Measurements from ENCODE around the gene GTF2IRD1. TPM values are rescaled to one million over a fixed set of nuclear protein-coding genes. Genes with fewer than 3 reads are reported as not detected.

The GTF2IRD1 gene
- total and polyA plus RNA-seq, 2 donors (not counting 1 experiment from before 2014, with no cell fraction given) = 7.8 to 14.7 TPM

DNA sequence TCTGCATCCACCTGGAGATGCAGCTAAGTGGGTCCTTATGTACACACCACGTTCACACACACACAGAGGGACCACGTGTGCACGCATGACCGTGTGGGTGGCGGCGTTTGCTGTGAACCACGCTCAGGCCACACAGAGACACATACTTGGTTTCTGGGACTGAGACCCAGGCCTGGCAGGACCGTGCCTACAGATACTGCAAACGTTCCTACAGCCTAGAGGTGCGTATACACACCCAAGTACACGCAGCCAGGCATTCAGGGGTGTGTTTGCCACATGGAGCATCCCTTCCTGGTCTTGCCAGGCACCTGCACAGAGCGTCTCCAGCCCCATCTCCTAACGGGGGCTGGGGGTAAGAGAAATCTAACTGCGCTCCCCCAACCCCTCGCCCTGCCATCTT is 49.0 kb upstream of the GTF2IRD1 start:
- no peak for DNase-seq (ENCODE audit: low read depth in 2 of 2)
- Histone ChIP-seq H3K27ac (ENCODE audit: insufficient read depth, low read length) (no peak overlapping the region), H4K20me1 (ENCODE audit: control insufficient read depth, extremely low read depth, insufficient read depth, low read length) (no peaks in the 10 kb centered on the region), H3K9me3 (ENCODE audit: control insufficient read depth, insufficient read depth, low read depth, low read length) (no peaks in the 10 kb centered on the region), H3K9ac (ENCODE audit: insufficient read depth, low read length) (no peak overlapping the region), H3K4me1 (ENCODE audit: control insufficient read depth, extremely low read depth, insufficient read depth, low read length) (no peaks in the 10 kb centered on the region), H3K36me3 (ENCODE audit: control insufficient read depth, insufficient read depth, low read length) (peaks cover 15% of the 10 kb centered on the region), H3K4me2 (ENCODE audit: extremely low read depth, insufficient read depth, low read length) (no peak overlapping the region), H3K79me2 (ENCODE audit: control insufficient read depth, insufficient read depth, low read length) (no peaks in the 10 kb centered on the region), H2AFZ (ENCODE audit: low read length) (no peak overlapping the region), H3K4me3 (replicated peaks in 1 of 4; ENCODE audit: control extremely low read depth in 1 of 4, insufficient read depth in 1 of 4, low read depth in 3 of 4, low read length in 4 of 4) (no peak overlapping the region), H3K27me3 (ENCODE audit: control insufficient read depth, insufficient read depth, low read length) (no peaks in the 10 kb centered on the region)
- no peak for TF ChIP-seq CTCF (conservative IDR thresholded peaks at IDR 0.05 in 1 of 2, IDR thresholded peaks at IDR 0.05 in 1 of 2; ENCODE audit: low read depth in 1 of 2, low read length in 2 of 2)
- TF ChIP-seq EZH2 (IDR thresholded peaks at IDR 0.05; ENCODE audit: low read length, missing control alignments) = no peak

DNA sequence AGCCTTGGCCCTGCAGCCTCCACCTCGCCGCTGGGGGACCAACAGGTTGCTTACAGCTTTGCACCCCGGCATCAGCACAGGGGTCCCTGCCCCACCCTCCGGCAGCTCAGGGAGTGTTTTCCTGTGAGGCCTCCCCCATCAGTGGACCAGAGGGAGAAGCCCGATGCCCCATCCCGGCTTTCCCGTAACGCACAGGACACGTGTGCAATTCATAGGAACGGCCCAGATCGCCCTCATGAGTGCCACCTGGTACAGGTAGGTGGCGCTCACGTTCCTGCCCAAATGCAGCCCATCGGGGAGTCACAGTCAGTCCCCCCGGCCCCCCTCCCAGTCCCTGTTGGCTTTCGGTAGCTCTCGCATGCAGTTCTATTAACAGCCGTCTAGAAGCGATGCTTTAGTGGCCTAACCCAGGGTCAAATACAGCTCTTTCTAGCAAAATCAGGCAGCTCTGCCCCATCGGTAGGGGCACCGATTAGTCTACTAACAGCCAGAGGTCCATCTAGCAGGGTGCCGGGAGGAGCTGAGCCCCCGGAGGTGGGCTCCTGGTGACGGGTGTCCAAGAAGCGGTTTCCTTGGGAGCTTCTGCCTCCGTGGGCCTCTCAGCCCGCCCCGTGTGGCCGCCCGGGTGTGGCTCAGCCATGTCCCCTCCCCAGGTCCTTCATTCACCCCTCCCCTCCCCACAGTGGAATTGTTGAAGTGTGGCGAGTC is 48.4 kb upstream of the GTF2IRD1 start:
- TF ChIP-seq EZH2 (IDR thresholded peaks at IDR 0.05; ENCODE audit: low read length, missing control alignments) (no peak), CTCF (conservative IDR thresholded peaks at IDR 0.05 in 1 of 2, IDR thresholded peaks at IDR 0.05 in 1 of 2; ENCODE audit: low read depth in 1 of 2, low read length in 2 of 2) (peak in 1 of 2 donors; percentile 45)
- Histone ChIP-seq H3K4me3 (replicated peaks in 1 of 4; ENCODE audit: control extremely low read depth in 1 of 4, insufficient read depth in 1 of 4, low read depth in 3 of 4, low read length in 4 of 4) (no peak overlapping the region), H3K9ac (ENCODE audit: insufficient read depth, low read length) (no peak overlapping the region), H3K36me3 (ENCODE audit: control insufficient read depth, insufficient read depth, low read length) (peaks cover 12% of the 10 kb centered on the region), H3K27ac (ENCODE audit: insufficient read depth, low read length) (no peak overlapping the region), H3K79me2 (ENCODE audit: control insufficient read depth, insufficient read depth, low read length) (no peaks in the 10 kb centered on the region), H3K4me1 (ENCODE audit: control insufficient read depth, extremely low read depth, insufficient read depth, low read length) (no peaks in the 10 kb centered on the region), H3K27me3 (ENCODE audit: control insufficient read depth, insufficient read depth, low read length) (no peaks in the 10 kb centered on the region), H4K20me1 (ENCODE audit: control insufficient read depth, extremely low read depth, insufficient read depth, low read length) (no peaks in the 10 kb centered on the region), H2AFZ (ENCODE audit: low read length) (no peak overlapping the region), H3K4me2 (ENCODE audit: extremely low read depth, insufficient read depth, low read length) (no peak overlapping the region), H3K9me3 (ENCODE audit: control insufficient read depth, insufficient read depth, low read depth, low read length) (no peaks in the 10 kb centered on the region)
- DNase-seq (ENCODE audit: low read depth in 2 of 2) = no peak

DNA sequence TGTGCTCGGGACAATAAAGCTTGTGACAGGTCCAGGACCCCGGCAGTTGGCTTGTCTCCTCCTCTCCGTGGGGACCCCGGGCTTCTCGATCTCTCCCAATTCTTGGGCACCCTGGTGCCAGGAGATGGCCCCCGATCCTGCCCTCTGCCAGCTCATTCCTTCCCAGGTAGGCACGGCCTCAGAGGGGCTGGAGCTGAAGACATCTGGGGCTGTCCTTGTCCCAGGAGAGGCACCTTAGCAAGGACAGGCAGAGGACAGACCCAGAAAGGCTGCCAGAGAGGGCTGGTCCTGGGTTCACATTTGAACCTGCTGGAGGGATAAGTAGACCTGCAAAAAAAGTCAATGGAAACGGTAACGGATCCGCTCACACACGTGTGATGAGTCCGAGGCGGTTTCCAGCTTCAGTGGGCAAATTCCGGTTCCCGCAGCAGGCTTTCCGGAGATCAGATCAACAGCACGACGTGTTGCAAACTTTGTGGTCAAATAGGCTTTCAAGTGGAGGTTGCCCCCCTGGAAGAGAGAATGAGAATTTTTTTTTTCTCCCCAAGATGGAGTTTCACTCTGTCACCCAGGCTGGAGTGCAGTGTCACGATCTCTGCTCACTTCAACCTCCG is 47.7 kb upstream of the GTF2IRD1 start:
- H3K9ac ChIP-seq (ENCODE audit: insufficient read depth, low read length) = no peak overlapping the region
- no peaks in the 10 kb centered on the region for H3K79me2 ChIP-seq (ENCODE audit: control insufficient read depth, insufficient read depth, low read length)
- H3K36me3 ChIP-seq (ENCODE audit: control insufficient read depth, insufficient read depth, low read length) = peaks cover 8% of the 10 kb centered on the region
- TF ChIP-seq EZH2 (IDR thresholded peaks at IDR 0.05; ENCODE audit: low read length, missing control alignments) = no peak
- TF ChIP-seq CTCF (conservative IDR thresholded peaks at IDR 0.05 in 1 of 2, IDR thresholded peaks at IDR 0.05 in 1 of 2; ENCODE audit: low read depth in 1 of 2, low read length in 2 of 2) = no peak
- no peak overlapping the region for H3K4me2 ChIP-seq (ENCODE audit: extremely low read depth, insufficient read depth, low read length)
- no peaks in the 10 kb centered on the region for H4K20me1 ChIP-seq (ENCODE audit: control insufficient read depth, extremely low read depth, insufficient read depth, low read length)
- no peak overlapping the region for H3K27ac ChIP-seq (ENCODE audit: insufficient read depth, low read length)
- no peak overlapping the region for H2AFZ ChIP-seq (ENCODE audit: low read length)
- no peaks in the 10 kb centered on the region for H3K4me1 ChIP-seq (ENCODE audit: control insufficient read depth, extremely low read depth, insufficient read depth, low read length)
- no peaks in the 10 kb centered on the region for H3K27me3 ChIP-seq (ENCODE audit: control insufficient read depth, insufficient read depth, low read length)
- no peak for DNase-seq (ENCODE audit: low read depth in 2 of 2)
- no peak overlapping the region for H3K4me3 ChIP-seq (replicated peaks in 1 of 4; ENCODE audit: control extremely low read depth in 1 of 4, insufficient read depth in 1 of 4, low read depth in 3 of 4, low read length in 4 of 4)
- no peaks in the 10 kb centered on the region for H3K9me3 ChIP-seq (ENCODE audit: control insufficient read depth, insufficient read depth, low read depth, low read length)
